LNCaP clone FGC (cell line): ENCODE results near the gene ARHGAP12.
"Not testable (repeated sequence)": the region's sequence is repeated elsewhere in the genome, so short reads cannot be mapped to it uniquely, and the experiment has no call there.

Source experiments
- DNase-seq: peaks from one replicate; pipeline ENCODE4 v3.0.0-alpha.2; 2011; ENCODE audit warnings: low read depth
- H3K4me3 ChIP-seq: 2 replicates; pipeline ENCODE4 v1.5.1; 2011; ENCODE audit warnings: mild to moderate bottlenecking, low read depth, low read length, control low read depth
- CTCF ChIP-seq: IDR thresholded peaks from 2 replicates; pipeline ENCODE4 v1.5.1; 2012; ENCODE audit warnings: mild to moderate bottlenecking; ENCODE audit not compliant: control insufficient read depth, insufficient read depth; ENCODE audit errors: extremely low read depth

Gene ARHGAP12

GRCh38 chr10:31774299-31774900 lies 154.2 kb downstream of the ARHGAP12 start:
- no peak for DNase-seq
- H3K4me3 ChIP-seq: no peak overlapping the region
- no peak for TF ChIP-seq CTCF

- H3K4me3 ChIP-seq: no peak overlapping the region
- no peak for TF ChIP-seq CTCF
- DNase-seq: no peak
These were observed 154.8 kb downstream of the ARHGAP12 start for GRCh38 chr10:31773749-31774298.

GRCh38 chr10:31771331-31771831 lies 157.2 kb downstream of the ARHGAP12 start:
- H3K4me3 ChIP-seq: no peak overlapping the region
- TF ChIP-seq CTCF: no peak
- DNase-seq: no peak

GRCh38 chr10:31770307-31770902 lies 158.2 kb downstream of the ARHGAP12 start:
- DNase-seq: no peak
- TF ChIP-seq CTCF: peak; percentile 77
- H3K4me3 ChIP-seq: no peak overlapping the region

GRCh38 chr10:31769564-31769963 lies 159.1 kb downstream of the ARHGAP12 start:
- DNase-seq: no peak
- no peak overlapping the region for H3K4me3 ChIP-seq
- no peak for TF ChIP-seq CTCF

GRCh38 chr10:31768935-31769334 lies 159.7 kb downstream of the ARHGAP12 start:
- H3K4me3 ChIP-seq, DNase-seq: not testable (repeated sequence)

GRCh38 chr10:31768467-31768866 lies 160.2 kb downstream of the ARHGAP12 start:
- TF ChIP-seq CTCF: no peak
- no peak overlapping the region for H3K4me3 ChIP-seq
- no peak for DNase-seq
